Sigmoid colon (tissue), 4 donors: ENCODE measurements around the gene ZNF587B.

ENCODE experiments used
- CTCF ChIP-seq, 4 experiments: fragments of 450-650 bp in 3 of 4; fragments of 200-600 bp in 1 of 4; IDR thresholded peaks; one replicate each; pipeline ENCODE4 v1.5.1; 2016 to 2019; ENCODE audit warnings: antibody characterized with exemption in 4 of 4, mild to moderate bottlenecking in 3 of 4, moderate library complexity in 2 of 4
- EP300 ChIP-seq, 4 donors: sonication (generic); formaldehyde crosslinking; IDR thresholded peaks; one replicate each; pipeline ENCODE4 v1.6.1; 2017; ENCODE audit warnings: antibody characterized with exemption in 4 of 4
- POLR2A ChIP-seq, 2 donors: fragments of 450-650 bp; IDR thresholded peaks; one replicate each; pipeline ENCODE4 v1.6.1; 2016; ENCODE audit warnings: antibody characterized with exemption in 2 of 2, mild to moderate bottlenecking in 2 of 2, moderate library complexity in 2 of 2
- POLR2AphosphoS5 ChIP-seq, 4 donors: sonication (generic); formaldehyde crosslinking; IDR thresholded peaks; one replicate each; pipeline ENCODE4 v1.6.1; 2017; ENCODE audit warnings: antibody characterized with exemption in 4 of 4

GRCh38 chr19:57788114-57788692, 41.9 kb upstream of the ZNF587B start:
- TF ChIP-seq CTCF (IDR thresholded peaks at IDR 0.05) (no peak), POLR2AphosphoS5 (IDR thresholded peaks at IDR 0.05) (no peak), POLR2A (IDR thresholded peaks at IDR 0.05) (no peak), EP300 (IDR thresholded peaks at IDR 0.05) (no peak)
